Neuronal stem cell (in vitro differentiated cells): ENCODE measurements around the gene PDE4DIP.
"Not testable (repeated sequence)": the region's sequence is repeated elsewhere in the genome, so short reads cannot be mapped to it uniquely, and the experiment has no call there.

ENCODE experiments used
- DNase-seq: peaks from one replicate; pipeline ENCODE4 v3.0.0-alpha.2; 2013; ENCODE audit warnings: low spot score
- H2AFZ ChIP-seq: one replicate; pipeline ENCODE4 v1.6.1; 2013; ENCODE audit warnings: mild to moderate bottlenecking, low read length, inconsistent platforms
- H2AK5ac ChIP-seq: 2 replicates; pipeline ENCODE4 v1.6.1; 2013; ENCODE audit warnings: low read depth, mild to moderate bottlenecking, inconsistent platforms, low read length, moderate library complexity, mixed read lengths
- H2BK120ac ChIP-seq: 2 replicates; pipeline ENCODE4 v1.6.1; 2013; ENCODE audit warnings: low read depth, mild to moderate bottlenecking, inconsistent platforms, low read length, moderate library complexity, mixed read lengths
- H2BK12ac ChIP-seq: one replicate; pipeline ENCODE4 v1.6.1; 2013; ENCODE audit warnings: low read length, inconsistent platforms
- H2BK15ac ChIP-seq: 2 replicates; pipeline ENCODE4 v1.6.1; 2013; ENCODE audit warnings: mild to moderate bottlenecking, low read length, inconsistent platforms, mixed read lengths
- H2BK5ac ChIP-seq: one replicate; pipeline ENCODE4 v1.6.1; 2013; ENCODE audit warnings: inconsistent platforms, mild to moderate bottlenecking, low read length, moderate library complexity
- H3K14ac ChIP-seq: one replicate; pipeline ENCODE4 v1.6.1; 2013; ENCODE audit warnings: low read length, inconsistent platforms
- H3K18ac ChIP-seq: 2 replicates; pipeline ENCODE4 v1.6.1; 2013; ENCODE audit warnings: low read length, inconsistent platforms
- H3K23ac ChIP-seq: 2 replicates; pipeline ENCODE4 v1.6.1; 2013; ENCODE audit warnings: low read depth, mild to moderate bottlenecking, mixed read lengths, low read length, inconsistent platforms; ENCODE audit not compliant: poor library complexity
- H3K27ac ChIP-seq: replicated peaks from 3 replicates; pipeline ENCODE4 v1.5.1; 2013; ENCODE audit warnings: low read length, inconsistent platforms
- H3K27me3 ChIP-seq, 3 experiments: 2 replicates each; pipeline ENCODE4 v1.6.1; 2013; ENCODE audit warnings: low read length in 3 of 3, mild to moderate bottlenecking in 2 of 3, inconsistent platforms in 1 of 3, low read depth in 1 of 3, mixed read lengths in 1 of 3, moderate library complexity in 1 of 3; ENCODE audit not compliant: control insufficient read depth in 3 of 3, insufficient read depth in 3 of 3
- H3K36me3 ChIP-seq, 2 donors: replicated peaks in 1 of 2; 2 replicates each; pipeline ENCODE4 v1.6.1; 2013; ENCODE audit warnings: low read length in 2 of 2; ENCODE audit not compliant: control insufficient read depth in 2 of 2, insufficient read depth in 2 of 2
- H3K4ac ChIP-seq: 2 replicates; pipeline ENCODE4 v1.6.1; 2013; ENCODE audit warnings: inconsistent platforms, mild to moderate bottlenecking, low read length, moderate library complexity
- H3K4me1 ChIP-seq, 2 donors: 1 replicate in 1 of 2; 2 replicates in 1 of 2; pipeline ENCODE4 v1.6.1; 2013; ENCODE audit warnings: low read length in 2 of 2, low read depth in 1 of 2; ENCODE audit not compliant: control insufficient read depth in 2 of 2, insufficient read depth in 1 of 2
- H3K4me2 ChIP-seq: one replicate; pipeline ENCODE4 v1.6.1; 2013; ENCODE audit warnings: mild to moderate bottlenecking, low read length, inconsistent platforms; ENCODE audit not compliant: insufficient read depth, poor library complexity, severe bottlenecking
- H3K4me3 ChIP-seq, 2 donors: 2 replicates each; pipeline ENCODE4 v1.5.1; 2013; ENCODE audit warnings: low read length in 2 of 2, mild to moderate bottlenecking in 2 of 2, inconsistent platforms in 1 of 2, moderate library complexity in 1 of 2
- H3K79me1 ChIP-seq: one replicate; pipeline ENCODE4 v1.6.1; 2013; ENCODE audit warnings: low read depth, mild to moderate bottlenecking, inconsistent platforms, low read length, moderate library complexity
- H3K9ac ChIP-seq: one replicate; pipeline ENCODE4 v1.6.1; 2013; ENCODE audit warnings: mild to moderate bottlenecking, low read depth, low read length, inconsistent platforms; ENCODE audit not compliant: poor library complexity
- H3K9me3 ChIP-seq, 2 donors: replicated peaks in 1 of 2; 2 replicates each; pipeline versions ENCODE3 to v1.6.1; 2013; ENCODE audit warnings: low read length in 2 of 2, mild to moderate bottlenecking in 2 of 2, inconsistent platforms in 1 of 2, low read depth in 1 of 2, mixed read lengths in 1 of 2, moderate library complexity in 1 of 2; ENCODE audit not compliant: control insufficient read depth in 2 of 2, insufficient read depth in 1 of 2
- H4K8ac ChIP-seq: one replicate; pipeline ENCODE4 v1.6.1; 2013; ENCODE audit warnings: low read depth, mild to moderate bottlenecking, inconsistent platforms, low read length, moderate library complexity
- H4K91ac ChIP-seq: one replicate; pipeline ENCODE4 v1.6.1; 2013; ENCODE audit warnings: low read length, low read depth, mild to moderate bottlenecking, inconsistent platforms; ENCODE audit not compliant: poor library complexity
- WGBS, 2 donors: extraction: QIAGEN DNeasy Blood & Tissue Kit; methylation state at CpG; one replicate each; pipeline ENCODE4 v1.1.7; 2013; ENCODE audit warnings: missing lambda C conversion rate in 2 of 2, mixed read lengths in 1 of 2; ENCODE audit not compliant: insufficient read length in 2 of 2, insufficient replicate concordance in 1 of 2; ENCODE audit errors: extremely low coverage in 2 of 2; 5-methylcytosine and 5-hydroxymethylcytosine counted together

PDE4DIP gene

DNA sequence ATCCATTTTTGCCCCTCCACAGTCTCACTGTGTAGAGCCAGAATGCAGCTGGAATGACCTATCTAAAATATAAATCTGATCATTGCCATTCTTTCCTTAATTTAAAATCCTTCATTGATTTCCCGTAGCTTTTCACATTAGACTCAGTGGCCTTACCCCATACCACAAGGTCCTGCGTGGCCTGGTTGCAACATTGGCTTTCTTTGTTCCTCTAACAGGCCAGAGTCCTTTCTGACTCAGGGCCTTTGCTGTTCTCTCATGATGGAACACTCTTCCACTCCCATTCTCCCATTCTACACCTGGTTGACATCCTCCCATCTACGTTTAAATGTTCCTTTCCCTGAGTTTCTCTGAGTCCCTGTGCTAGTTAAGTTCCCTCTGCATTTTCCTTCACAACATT, 18.4 kb downstream of the PDE4DIP start:
- H3K4me1 ChIP-seq, H4K8ac ChIP-seq, H2BK15ac ChIP-seq, H2AFZ ChIP-seq, H4K91ac ChIP-seq, H2BK5ac ChIP-seq, H3K4me3 ChIP-seq, H3K18ac ChIP-seq, H2BK120ac ChIP-seq, H3K4ac ChIP-seq, H2AK5ac ChIP-seq, DNase-seq, H3K79me1 ChIP-seq, H3K14ac ChIP-seq, H3K4me2 ChIP-seq, H3K9ac ChIP-seq, H2BK12ac ChIP-seq, H3K36me3 ChIP-seq, H3K27me3 ChIP-seq, H3K27ac ChIP-seq, H3K9me3 ChIP-seq, H3K23ac ChIP-seq: not testable (repeated sequence)
- WGBS, 2 donors: no CpG with 5 or more reads among the region's 3 CpGs

GRCh38 chr1:148868924-148869633, 24.9 kb downstream of the PDE4DIP start:
- not testable (repeated sequence) for H3K27me3 ChIP-seq

GRCh38 chr1:148869634-148869961, 25.4 kb downstream of the PDE4DIP start:
- not testable (repeated sequence) for H3K4me3 ChIP-seq, H3K36me3 ChIP-seq, H3K4ac ChIP-seq, H2BK12ac ChIP-seq, H3K27me3 ChIP-seq, H2BK120ac ChIP-seq, H2BK15ac ChIP-seq, H2AFZ ChIP-seq, H3K9me3 ChIP-seq, DNase-seq, H3K18ac ChIP-seq, H2BK5ac ChIP-seq, H4K91ac ChIP-seq, H4K8ac ChIP-seq, H3K23ac ChIP-seq, H3K27ac ChIP-seq, H3K4me1 ChIP-seq, H2AK5ac ChIP-seq, H3K9ac ChIP-seq, H3K14ac ChIP-seq, H3K4me2 ChIP-seq, H3K79me1 ChIP-seq
- WGBS, 2 donors: no CpG with 5 or more reads among the region's 1 CpG

More at GRCh38 chr1:148868924-148869633, 24.9 kb downstream of the PDE4DIP start:
- not testable (repeated sequence) for H2BK5ac ChIP-seq, H3K27ac ChIP-seq, H2BK12ac ChIP-seq, H2BK120ac ChIP-seq, H3K36me3 ChIP-seq, H3K4ac ChIP-seq, H3K14ac ChIP-seq, H3K79me1 ChIP-seq, H2AK5ac ChIP-seq, H4K91ac ChIP-seq, H4K8ac ChIP-seq, H3K4me3 ChIP-seq, H3K18ac ChIP-seq, H3K23ac ChIP-seq, DNase-seq, H2BK15ac ChIP-seq, H3K9ac ChIP-seq, H3K4me2 ChIP-seq, H3K4me1 ChIP-seq, H3K9me3 ChIP-seq, H2AFZ ChIP-seq
- no CpG with 5 or more reads among the region's 6 CpGs for WGBS, 2 donors

DNA sequence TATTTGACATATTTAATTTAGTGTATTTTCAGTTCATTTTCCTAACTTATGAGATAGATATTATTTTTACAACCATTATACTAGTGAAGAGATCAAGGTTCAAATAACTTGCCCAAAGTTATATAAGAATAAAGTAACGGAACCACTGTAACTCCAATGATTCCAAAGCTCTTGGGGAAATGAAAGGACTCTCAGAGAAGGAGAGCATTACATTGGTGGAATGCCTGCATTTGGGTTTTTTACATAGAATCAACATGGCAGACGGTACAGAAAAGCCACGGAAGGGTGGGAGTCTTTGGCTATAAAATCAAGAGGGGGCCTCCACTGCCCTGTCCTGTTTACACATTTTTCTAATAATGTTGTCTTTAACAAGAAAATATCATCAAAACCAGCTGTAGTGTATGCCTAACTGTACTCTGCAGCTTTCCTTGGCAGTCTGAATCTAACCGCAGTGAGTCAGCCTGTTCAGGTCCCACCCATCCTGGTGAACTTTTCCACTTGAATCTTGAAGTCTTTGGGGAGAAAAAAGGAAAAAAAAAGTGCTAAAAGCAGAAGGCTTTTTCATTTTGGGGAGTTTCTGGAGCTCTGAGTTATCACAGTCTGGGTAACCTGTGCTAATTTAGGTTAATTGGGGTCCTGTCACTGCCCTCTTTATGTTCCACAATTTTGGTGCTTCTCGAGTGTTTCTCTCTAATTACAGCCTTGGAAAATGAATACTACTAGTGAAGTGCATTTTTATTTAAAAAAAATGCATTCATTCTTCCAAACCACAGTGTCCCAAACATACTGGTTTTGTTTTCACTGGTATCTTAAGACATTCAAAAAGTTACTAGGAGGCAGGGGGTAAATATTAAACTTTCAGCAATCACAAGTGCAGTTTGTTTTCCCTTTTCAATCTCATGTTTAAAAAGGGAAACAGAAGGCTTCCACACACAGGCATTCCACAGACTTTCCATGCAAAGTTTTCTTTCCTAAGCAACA, 30.5 kb downstream of the PDE4DIP start:
- not testable (repeated sequence) for H3K4me1 ChIP-seq, H3K27ac ChIP-seq, H3K36me3 ChIP-seq, H3K79me1 ChIP-seq, H3K18ac ChIP-seq, H2BK15ac ChIP-seq, H3K14ac ChIP-seq, H4K8ac ChIP-seq, H3K4me3 ChIP-seq, H3K4ac ChIP-seq, H3K9me3 ChIP-seq, H2AK5ac ChIP-seq, H2BK120ac ChIP-seq, H2AFZ ChIP-seq, H3K23ac ChIP-seq, H3K4me2 ChIP-seq, H3K27me3 ChIP-seq, DNase-seq, H2BK5ac ChIP-seq, H4K91ac ChIP-seq, H3K9ac ChIP-seq, H2BK12ac ChIP-seq
- WGBS, 2 donors: no CpG with 5 or more reads among the region's 5 CpGs
